Cardiac fibroblast (primary cell): ENCODE results near the gene ZDHHC22.
"Not testable (repeated sequence)": the region's sequence is repeated elsewhere in the genome, so short reads cannot be mapped to it uniquely, and the experiment has no call there.

ENCODE experiments used
- DNase-seq, 2 donors: peaks; one replicate each; pipeline versions ENCODE4 v3.0.0 to v3.0.0-alpha.2; 2010; ENCODE audit warnings: low read depth in 2 of 2
- H3K4me3 ChIP-seq, 2 donors: replicated peaks in 1 of 2; 1 replicate in 1 of 2; 2 replicates in 1 of 2; pipeline ENCODE4 v1.5.1; 2011; ENCODE audit warnings: low read depth in 2 of 2, low read length in 2 of 2, mild to moderate bottlenecking in 2 of 2, moderate library complexity in 1 of 2
- CTCF ChIP-seq: IDR thresholded peaks from one replicate; pipeline ENCODE4 v1.5.1; 2011; ENCODE audit warnings: low read depth, mild to moderate bottlenecking, low read length, inconsistent platforms

The ZDHHC22 gene

GRCh38 chr14:77175843-77176242 is 34.3 kb upstream of the ZDHHC22 start:
- no peak for TF ChIP-seq CTCF
- DNase-seq: no peak
- H3K4me3 ChIP-seq: no peak overlapping the region

- DNase-seq: peak in 1 of 2 donors; percentile 45
- not testable (repeated sequence) for H3K4me3 ChIP-seq
These were observed 32.5 kb upstream of the ZDHHC22 start for GRCh38 chr14:77173911-77174617.

- H3K4me3 ChIP-seq: no peak overlapping the region
- DNase-seq: no peak
- no peak for TF ChIP-seq CTCF
These were observed 31.3 kb upstream of the ZDHHC22 start for GRCh38 chr14:77172916-77173315.

- no peak for TF ChIP-seq CTCF
- H3K4me3 ChIP-seq: no peak overlapping the region
- DNase-seq: no peak
These were observed 28.5 kb upstream of the ZDHHC22 start for GRCh38 chr14:77170045-77170444.

- no peak for TF ChIP-seq CTCF
- DNase-seq: no peak
- H3K4me3 ChIP-seq: no peak overlapping the region
These were observed 19.4 kb upstream of the ZDHHC22 start for GRCh38 chr14:77161011-77161410.

- H3K4me3 ChIP-seq: no peak overlapping the region
- no peak for DNase-seq
- TF ChIP-seq CTCF: no peak
These were observed 17.3 kb upstream of the ZDHHC22 start for GRCh38 chr14:77158882-77159255.

- peak; percentile 63 to 71 for DNase-seq
- H3K4me3 ChIP-seq: no peak overlapping the region
- TF ChIP-seq CTCF: no peak
These were observed 16.7 kb upstream of the ZDHHC22 start for GRCh38 chr14:77158175-77158881.
